GM21786 (cell line): ENCODE data around the gene NAP1L4.
"Not testable (repeated sequence)": the region's sequence is repeated elsewhere in the genome, so short reads cannot be mapped to it uniquely, and the experiment has no call there.

Source experiments
- ATAC-seq: cut with Tn5 transposase; IDR thresholded peaks from one replicate; pipeline ENCODE4 v1.9.1; 2021; ENCODE audit not compliant: unreplicated experiment

NAP1L4 gene

DNA sequence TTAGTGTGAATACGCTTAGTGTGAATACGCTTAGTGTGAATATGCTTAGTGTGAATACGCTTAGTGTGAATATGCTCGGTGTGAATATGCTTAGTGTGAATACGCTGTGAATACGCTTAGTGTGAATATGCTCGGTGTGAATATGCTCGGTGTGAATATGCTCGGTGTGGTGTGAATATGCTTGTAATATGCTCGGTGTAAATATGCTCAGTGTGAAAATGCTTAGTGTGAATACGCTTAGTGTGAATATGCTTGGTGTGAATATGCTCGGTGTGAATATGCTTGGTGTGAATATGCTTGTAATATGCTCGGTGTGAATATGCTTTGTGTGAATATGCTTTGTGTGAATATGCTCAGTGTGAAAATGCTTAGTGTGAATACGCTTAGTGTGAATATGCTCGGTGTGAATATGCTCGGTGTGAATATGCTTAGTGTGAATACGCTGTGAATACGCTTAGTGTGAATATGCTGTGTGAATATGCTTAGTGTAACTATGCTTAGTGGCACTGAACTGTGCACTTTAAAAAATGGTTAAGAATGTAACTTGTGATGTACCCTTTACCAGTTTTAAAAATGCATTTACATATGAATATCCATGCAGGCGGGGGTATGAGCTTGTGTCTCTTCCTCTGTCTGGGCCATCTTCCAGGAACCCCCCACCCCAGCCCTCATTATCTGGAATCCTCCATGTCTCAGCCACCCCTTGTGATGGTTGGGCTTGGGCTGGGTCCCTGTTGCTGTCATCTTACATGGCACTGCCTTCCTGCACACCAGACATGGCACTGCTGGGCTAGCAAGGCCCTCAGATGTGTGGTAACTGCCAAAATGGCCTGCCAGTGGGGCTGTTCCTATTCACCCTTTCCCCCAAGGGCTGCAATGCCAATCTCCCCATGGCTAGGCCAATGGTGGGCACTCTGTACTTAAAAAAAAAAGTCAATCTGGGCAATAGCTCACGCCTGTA lies 53.4 kb downstream of the NAP1L4 start:
- ATAC-seq = not testable (repeated sequence)

DNA sequence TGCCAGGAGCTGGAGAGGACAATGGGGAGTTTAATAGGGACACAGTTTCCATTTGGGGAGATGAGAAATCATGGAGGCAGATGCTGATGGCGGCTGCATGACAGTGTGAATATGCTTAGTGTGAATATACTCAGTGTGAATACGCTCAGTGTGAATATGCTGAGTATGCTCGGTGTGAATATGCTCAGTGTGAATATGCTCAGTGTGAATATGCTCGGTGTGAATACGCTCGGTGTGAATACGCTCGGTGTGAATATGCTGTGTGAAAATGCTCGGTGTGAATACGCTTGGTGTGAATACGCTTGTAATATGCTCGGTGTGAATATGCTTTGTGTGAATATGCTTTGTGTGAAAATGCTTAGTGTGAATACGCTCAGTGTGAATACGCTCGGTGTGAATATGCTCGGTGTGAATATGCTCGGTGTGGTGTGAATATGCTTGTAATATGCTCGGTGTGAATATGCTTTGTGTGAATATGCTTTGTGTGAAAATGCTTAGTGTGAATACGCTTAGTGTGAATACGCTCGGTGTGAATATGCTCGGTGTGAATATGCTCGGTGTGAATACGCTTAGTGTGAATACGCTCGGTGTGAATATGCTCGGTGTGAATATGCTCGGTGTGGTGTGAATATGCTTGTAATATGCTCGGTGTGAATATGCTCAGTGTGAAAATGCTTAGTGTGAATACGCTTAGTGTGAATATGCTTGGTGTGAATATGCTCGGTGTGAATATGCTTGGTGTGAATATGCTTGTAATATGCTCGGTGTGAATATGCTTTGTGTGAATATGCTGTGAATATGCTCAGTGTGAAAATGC lies 54.3 kb downstream of the NAP1L4 start:
- ATAC-seq = not testable (repeated sequence)

DNA sequence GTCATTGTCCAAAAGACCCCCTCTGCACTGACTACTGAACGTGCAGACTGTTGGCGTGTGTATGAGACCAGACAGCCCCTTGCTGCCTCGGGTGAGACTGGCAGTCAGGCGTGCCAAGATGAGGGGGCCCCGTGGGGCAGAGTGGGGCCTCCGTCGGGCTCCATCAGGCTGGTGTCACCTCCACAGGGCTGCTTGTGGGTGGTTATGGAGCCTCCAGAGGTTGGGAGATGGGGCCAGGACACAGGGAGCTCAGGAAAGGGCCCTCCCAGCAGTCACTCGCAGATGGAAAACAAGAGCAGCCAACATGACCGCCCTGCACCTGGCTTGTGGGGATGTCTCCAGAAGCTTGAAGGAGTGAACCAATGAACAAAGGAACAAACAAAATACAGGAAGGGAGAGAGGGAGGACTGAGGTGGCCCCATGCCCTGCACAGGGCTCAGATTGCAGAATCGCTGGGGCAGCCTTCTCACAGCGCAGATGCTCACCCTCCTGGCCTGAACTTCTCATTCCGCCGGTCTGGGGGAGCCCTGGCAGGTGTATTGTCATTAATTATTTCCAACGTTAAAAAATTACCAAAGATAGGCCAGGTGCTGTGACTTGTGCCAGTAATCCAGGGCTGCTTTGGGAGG lies 57.4 kb downstream of the NAP1L4 start:
- ATAC-seq = no peak

DNA sequence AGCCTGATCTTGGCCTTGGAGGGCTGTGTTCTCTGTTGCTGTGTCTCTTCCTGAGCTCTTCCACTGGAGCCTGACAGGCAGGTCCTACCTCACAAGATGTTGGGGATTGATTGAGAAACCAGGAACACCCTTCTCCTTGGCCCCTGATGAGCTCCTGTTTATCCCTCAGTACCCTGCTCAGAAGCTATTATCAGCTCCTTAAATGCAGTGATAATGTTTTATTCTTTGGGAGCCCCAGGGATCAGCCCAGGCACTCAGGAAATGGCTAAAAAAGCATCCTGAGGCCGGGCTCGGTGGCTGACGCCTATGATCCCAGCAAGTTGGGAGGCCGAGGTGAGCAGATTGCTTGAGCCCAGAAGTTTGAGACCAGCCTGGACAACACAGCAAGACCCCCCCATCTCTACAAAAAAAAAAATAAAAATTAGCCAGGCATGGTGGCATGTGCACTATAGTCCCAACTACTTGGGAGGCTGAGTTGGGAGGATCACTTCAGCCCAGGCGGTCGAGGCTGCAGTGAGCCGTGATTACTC lies 58.0 kb downstream of the NAP1L4 start:
- ATAC-seq = no peak

DNA sequence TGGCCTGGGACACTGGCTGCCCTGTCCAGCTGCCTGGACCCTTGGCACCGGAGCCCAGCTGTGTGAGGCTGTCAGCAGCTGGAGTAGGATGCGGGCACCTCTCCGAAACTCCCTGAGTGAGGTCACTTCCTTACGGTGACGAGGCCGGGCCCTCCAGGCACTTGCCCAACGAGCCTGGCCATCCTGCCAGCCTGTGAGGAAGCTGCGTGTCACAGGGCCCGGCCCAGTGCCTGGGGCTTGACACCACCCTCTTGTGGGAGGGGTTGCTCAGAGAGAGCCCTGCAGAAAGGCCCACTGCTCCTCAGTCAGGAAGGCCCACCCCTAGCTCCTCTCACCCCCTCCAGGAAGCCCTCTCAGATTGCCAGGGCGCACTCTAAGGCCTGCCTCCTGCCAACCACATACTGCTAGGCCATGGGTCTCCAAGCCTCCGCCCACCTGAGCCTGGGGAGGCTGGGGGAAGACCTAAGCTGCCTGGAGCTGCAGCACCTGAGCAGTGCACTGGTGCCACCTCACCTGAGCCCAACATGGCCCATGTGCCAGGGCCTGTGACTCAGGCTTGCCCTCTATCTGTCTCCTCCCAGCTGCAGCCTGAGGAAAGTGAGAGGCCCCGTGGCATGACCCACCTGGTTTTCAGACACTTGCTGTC lies 58.6 kb downstream of the NAP1L4 start:
- ATAC-seq = peak; percentile 37

DNA sequence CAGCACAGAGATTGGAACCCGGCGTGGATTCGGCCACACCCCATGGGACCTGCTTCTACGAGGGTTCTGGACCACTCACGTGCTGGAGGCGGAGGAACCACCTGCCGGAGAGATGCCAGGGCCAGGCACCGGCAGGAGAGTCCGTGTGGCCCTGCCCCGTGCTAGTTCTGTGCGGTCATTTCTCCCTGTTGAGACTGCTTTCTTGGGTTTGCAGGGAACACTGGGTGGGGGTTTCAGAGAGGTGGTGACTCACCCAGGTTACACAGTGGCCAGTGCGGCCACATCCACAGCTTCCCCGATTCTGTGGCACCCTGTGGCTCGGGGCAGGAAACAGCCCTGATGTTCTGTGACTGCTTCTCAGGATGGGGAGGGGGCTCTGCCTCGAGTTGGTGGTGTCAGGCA lies 59.3 kb downstream of the NAP1L4 start:
- no peak for ATAC-seq

DNA sequence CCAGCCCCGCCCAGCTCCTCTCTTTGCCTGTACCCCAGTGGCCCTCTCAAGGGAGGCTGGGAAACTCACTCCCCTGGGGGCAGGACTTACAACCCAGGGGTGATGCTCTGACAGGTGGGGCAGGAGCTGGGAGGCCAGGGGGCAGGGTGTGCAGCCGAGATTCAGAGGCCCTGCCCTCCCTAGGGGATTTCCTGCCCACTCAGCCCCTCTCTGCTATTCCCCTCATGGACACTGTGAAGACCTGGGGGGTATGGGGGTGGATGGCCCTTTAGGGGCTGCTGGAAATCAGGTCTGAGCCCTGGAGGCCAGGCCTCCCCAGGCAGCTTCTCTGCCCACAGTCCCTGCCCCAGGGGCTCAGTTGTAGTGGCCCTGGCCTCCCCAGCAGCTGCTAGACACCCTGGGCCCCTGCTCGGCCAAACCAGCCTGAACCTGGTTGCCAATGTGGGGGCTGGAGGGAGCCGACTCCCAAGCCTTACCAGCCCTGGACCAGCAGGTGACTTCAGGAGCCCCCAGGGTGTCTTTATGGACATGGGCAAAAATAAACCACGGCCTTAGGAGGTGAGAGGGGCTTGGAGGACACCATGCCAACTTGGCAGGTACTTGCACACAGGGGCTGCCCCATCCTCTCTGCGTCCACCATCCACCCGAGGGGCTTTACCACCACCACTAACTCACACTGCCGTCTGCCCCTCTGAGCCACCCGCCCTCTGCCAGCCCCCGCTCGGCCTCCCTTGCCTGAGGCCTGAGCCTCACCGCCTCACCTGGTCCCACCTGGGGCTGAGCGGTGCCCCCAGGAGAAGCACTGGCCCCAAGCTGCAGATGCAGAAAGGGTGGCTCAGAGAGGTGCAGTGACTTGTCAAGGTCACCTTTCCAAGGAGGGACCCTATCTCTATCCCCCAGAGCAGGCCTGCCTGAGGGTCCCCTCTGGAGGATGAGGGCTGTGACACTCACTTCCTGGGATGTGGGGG lies 60.1 kb downstream of the NAP1L4 start:
- ATAC-seq = no peak

DNA sequence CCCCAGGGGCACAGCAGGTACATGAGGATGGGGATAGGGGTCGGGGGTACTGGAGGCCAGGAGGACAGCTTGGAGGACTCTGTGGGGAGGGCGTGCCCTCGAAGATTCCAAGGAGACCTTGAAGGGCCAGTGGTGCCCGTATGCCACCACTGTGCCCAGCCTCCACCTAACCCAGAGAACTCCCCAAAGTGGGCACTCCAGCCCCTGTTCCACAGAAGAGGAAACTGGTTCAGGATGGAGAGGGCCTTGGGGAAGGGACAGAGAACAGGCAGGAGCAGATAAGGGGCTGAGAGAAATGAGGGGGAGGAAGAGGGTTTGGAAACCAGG lies 60.7 kb downstream of the NAP1L4 start:
- ATAC-seq = no peak

DNA sequence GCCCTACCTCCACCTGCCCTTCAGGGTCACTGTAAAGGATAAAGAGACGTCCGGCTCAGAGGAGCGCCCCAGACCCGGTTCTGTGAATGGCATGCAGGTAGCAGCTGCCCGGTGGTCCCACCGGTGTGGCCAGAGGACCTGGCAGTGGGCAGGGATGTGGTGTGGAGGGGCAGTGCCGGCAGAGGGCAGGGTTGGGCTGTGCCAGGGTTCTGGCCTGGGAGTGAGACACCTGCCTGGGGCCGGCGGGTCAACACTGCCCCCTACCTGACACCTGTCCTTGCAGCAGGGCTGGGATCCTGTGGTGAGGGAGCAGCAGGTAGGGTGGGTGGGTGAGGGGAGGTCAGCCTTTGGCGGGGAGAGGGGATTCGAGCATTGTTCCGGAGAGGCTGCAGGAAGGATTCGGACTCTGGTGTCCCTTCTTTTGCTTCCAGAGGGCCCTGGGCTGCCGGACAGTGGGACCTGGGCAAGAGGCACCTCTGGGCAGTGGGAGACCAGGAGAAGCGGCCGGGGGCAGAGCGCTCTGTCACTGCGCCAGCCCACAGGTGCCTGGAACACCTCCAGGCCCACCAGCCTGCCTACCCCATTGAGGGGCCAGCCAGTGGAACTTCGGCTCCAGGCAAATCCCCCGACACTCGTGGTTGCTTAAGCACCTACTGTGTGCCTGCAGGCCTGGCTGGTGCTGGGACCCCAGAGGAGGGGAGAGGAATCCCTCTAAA lies 61.3 kb downstream of the NAP1L4 start:
- peak; percentile 38 for ATAC-seq

DNA sequence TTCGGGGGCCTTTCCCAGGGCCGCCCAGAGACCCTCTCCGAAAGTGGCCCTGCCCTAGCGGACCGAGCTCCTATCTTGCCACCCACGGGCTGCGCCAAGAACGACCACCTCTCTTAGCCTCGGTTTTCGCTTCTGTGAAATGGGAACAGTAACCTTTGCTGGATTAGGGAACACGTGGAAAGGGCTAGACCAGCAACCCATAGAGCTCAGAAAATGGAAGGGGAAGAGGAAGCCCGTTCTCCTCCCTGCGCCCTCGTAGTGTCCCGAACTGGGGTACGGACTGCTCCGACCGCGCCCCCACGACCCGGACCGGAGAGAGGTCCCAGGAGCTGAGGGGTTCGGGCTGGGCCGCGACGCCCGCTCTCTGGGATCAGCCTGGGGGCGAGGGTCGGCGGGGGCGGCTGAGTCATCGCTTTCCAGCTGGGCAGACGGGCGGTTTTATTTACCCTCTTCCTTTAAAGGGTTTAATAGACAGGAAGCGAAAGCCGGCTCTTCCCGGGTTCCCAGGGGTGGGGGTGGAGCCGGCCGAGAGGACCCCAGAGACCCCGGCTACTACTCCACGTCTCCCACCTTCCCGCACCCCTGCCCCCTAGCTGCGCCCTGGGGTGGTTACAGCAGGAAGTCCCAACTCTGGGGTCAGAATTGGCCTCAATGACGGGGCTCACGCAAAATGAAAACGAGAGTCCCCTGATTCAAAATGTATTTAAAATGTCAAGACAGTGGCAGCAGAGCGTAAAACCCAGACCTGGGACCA lies 62.0 kb downstream of the NAP1L4 start:
- ATAC-seq = peak; percentile 30

DNA sequence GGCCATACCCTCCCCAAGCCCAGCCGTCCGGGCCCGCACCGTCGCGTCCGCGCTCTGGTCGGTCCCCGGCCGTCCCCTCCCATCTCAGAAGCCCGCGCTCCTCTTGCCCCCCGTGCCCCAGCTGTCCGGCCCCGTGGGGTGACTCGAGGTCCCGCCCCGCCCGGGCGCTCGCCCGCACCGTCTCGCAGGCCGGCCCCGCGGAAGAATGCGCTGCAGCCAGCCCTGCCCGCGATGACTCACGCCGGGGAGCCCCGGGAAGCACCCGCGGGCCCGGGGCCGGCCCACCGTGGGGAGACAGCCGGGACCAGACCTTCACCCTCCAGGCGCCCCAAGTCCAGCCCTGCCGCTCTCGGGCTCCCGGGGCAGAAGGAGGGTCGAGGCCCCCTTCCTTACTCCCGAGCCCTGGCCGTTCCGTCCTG lies 62.6 kb downstream of the NAP1L4 start:
- no peak for ATAC-seq

DNA sequence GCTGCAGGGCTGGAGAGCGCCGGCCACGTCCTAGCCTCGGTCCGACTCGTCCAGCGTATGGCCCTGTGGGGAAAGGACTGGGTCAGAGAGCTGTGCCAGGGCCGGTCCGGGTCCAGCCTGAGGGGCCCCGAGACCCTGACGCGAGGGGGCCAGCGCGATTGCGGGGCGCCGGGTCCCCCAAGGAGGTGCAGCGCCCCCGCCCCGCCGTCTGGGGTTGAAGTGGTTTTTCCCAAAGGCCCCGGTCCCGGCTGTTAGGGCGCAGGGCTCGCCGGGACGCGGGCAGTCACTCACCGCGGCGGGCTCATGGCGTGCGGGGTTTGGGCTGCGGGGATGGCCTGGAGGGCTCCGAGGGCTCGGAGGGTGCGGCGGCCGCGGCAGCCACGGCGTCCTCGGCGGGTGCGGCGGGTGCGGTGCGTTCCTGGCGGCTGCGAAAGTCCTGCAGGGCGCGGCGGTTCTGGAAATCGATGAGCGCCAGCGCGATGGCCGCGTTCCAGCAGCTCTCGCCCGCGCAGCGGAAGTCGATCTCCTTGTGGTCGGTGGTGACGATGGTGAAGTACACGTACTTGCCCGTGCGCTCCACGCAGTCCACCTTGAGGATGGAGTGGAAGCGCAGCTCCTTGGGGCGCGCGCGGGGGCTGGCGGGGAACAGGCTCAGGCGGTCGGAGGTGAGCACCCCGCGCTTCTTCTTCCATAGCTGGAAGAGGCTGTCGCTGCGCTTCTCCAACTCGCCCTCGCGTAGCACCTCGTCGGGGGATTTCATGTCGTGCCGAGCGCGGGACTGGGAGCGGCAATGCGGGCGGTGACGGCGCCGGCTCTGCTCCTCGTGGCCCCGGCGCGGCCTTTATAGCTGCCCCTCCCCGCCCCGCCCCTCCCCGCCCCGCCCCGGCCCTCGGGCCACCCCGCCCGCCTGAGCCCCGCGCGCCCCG lies 63.3 kb downstream of the NAP1L4 start, which contains the start of gene PHLDA2:
PHLDA2 (minus strand) TSS at position 816 of the 926 bp plus-strand sequence; CDS start at position 760, 56 bp downstream.
- no peak for ATAC-seq

DNA sequence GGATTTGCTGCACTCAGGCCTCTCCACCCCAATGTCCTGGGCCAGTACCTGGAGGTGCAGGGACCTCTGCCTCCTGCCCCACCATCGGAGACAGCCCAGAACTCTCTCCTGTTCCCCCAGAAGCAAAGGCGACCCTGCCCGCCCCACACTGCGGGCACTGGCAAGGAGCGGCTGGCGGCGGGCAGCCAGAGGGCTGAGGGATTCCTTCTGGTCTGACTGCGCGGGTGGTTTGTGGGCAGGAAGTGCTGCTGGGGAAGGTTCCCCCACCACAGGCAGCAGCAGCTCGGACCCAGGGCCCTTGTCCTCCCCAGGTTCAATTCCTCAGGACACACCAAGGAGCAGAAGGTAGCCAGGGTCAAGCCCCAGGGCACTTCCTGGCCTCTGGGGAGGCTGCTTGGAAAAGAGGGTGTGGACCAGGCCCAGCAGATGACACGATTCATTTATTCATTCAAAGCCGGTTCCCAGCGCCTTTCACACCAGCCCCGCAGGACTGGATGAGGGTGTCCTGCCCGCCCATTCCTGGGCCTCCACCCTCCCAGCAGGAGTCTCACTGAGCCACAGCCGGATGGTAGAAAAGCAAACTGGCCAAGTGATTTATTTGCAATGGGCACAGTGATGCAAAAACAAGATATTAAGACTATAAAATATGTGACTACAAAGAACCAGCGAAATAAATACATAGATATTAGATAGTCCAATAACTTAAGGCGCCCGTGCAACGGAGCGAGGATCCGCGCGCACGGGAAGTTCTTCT lies 64.1 kb downstream of the NAP1L4 start:
- no peak for ATAC-seq

DNA sequence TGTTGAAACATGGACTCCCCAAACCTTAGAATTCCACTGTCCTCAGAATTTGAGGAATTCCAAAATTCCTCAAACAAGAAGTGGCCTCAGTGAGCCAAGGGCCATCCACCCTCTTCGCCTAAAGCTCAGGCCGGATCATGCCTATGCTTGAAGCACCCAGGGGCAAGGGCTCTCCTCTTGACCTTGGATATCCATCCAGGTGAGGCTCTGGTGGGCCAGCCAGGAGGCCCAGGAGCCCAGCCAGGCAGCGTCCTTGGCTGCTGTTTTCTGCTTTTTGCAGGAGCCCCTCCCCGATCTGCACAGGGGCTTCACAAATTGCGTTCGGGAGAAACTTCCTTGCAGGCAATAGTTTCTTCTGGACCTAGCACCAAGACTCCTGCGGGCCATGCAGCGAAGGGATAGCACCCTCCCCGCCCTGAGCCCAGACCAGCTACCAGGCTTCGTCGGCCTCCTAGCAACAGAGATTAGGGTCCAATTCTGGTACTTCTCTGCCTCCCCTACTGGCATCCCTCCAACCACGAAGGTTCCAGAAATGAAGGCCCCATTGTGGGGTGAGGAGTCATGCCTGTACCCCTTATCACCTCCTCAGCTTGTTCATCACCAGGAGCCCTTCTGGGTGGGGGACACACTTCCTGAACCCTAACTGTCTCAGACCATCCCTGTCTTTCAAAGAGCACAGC lies 64.9 kb downstream of the NAP1L4 start:
- no peak for ATAC-seq

DNA sequence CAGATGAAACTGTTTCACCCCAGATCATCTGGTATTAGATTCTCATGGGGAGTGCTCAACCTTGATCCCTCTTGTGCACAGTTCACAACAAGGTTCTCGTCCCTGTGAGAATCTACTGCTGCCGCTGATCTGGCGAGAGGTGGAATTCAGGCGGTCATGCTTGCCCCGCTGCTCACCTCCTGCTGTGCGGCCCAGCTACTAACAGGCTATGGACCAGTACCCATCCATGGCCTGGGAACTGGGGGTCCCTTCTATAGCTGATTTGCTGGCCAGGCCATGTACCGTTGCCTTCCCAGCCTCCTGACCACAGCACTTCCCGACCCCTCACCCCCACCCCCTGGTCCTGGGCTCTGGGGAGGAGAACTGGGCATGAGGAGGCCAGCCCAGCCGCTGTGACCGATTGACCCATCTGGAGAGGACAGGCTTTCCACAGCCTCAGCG lies 65.5 kb downstream of the NAP1L4 start:
- ATAC-seq = no peak
